GM15510 (cell line): ENCODE data around the gene SYNGR4.

Experiments used
- POLR2A ChIP-seq: IDR thresholded peaks from 3 replicates; pipeline ENCODE4 v1.6.1; 2011; ENCODE audit warnings: borderline replicate concordance; ENCODE audit not compliant: insufficient read length; ENCODE audit errors: extremely low read depth

The SYNGR4 gene

DNA sequence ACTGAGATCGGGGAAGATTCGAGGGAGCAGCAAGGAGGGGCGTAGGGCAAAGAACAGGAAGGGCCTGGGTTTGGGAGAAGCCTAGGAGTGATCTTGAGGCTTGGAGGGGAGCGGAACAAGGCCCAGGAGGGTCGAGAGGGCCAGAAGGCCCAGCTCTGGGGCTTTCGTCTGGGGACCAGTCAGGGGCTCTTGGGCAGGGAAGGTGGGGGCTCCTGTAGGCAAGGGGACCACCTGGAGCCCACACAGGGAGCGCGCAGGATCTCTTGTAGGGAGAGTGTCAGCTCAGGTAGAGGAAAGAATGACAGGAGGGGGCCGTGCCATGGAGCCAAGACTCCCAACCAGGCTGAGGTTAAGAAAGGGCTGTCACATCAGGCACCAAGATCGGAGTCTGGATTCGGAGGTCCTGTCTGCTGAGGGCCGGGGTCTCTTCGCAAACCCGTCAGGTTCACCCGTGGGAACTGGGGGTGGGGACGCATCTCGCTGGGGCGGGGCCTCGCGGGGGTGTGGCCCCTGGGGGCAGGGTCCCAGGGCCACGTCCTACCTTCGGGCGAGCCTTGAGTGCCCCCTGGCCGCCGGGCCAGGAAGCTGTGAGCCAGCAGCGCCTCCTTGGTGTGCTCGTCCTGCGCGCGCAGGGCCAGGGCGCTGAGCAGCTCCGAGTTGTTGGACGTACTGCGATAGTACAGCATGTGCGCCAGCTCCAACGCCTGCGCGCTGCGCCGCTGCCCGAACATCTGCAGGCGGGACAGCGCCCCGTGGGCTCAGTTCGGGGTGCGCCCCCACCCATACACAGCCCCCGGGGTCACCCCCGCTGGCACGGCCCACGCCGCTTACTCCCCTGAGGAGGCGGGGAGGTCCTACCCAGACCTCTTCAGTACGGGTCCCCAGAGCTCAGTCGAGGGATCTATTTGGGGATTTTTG lies 30.4 kb upstream of the SYNGR4 start:
- TF ChIP-seq POLR2A, result peak; percentile 62

GRCh38 chr19:48338253-48338755 lies 25.9 kb upstream of the SYNGR4 start:
- no peak for TF ChIP-seq POLR2A

GRCh38 chr19:48338802-48339503 lies 25.2 kb upstream of the SYNGR4 start:
- no peak for TF ChIP-seq POLR2A

DNA sequence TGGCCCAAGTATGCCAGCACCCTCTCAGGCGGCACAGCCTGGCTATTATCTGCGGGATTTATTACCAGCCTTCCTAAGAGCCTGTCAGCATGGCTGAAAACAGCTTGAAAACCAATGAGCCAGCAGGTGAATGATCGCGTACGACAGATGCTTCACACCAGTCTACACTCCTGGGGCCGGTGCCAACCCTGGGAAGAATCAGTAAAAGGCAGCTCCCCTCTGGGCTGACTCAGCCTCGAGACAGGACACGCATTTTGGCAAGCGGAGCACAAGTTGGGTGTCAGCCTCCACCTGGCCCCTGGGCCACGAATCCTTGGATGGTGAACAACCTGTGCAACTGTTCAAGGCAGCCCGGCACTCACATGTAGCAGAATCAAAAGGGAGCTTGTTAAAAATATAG lies 23.2 kb upstream of the SYNGR4 start:
- no peak for TF ChIP-seq POLR2A

DNA sequence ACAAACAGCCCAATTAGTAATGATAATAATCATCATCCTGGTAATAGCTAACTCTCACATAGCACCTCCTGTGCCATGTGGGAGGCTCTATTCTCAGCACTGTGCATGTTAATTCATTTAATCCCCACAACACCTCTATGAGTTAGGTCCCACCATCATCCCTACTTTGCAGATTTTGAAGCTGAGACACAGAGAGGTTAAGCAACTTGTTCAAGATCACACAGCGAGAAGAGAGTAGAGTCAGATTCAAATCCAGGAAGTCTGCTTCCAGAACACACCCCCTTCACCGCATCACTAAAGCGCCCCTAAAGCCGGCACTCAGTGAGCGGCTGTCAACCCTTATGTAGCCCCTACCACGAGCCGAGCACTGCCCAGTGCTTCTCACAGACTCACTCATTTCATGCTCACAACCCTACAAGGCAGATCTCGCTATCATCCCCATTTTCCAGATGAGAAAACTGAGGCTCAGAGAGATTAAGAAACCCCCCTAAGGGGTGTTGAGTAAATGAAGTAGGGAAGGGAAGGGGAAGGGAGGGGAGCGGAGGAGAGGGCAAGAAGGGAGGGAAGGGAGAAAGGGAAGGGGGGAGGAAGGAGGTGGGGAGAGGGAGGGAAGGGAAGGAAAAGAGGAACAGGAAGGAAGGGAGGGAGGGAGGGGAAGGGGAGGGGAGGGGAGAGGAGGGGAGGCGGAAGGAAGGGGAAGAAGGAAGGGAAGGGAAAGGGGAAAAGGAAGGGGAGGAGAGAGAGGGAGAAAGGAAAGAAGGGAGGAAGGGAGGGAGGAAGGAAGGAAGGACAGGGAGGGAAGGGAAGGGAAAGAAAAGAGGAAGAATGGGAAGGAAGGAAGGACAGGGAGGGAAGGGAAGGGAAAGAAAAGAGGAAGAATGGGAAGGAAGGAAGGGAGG lies 22.4 kb upstream of the SYNGR4 start:
- TF ChIP-seq POLR2A, result no peak

DNA sequence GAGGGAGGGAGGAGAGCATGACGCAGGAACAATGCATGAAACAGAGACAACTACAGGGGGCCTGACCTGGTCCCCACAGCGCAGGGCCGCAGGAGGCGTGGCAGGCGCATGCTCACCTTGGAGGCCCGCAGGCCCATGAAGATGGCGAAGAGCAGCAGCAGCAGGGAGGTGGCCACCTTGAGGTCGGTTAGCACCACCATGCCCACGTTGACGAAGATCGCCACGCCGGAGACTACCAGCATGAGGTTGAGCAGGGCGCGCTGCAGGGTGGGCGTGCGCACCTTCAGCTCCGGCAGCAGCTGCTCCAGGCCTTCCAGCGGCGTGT lies 21.8 kb upstream of the SYNGR4 start:
- no peak for TF ChIP-seq POLR2A

DNA sequence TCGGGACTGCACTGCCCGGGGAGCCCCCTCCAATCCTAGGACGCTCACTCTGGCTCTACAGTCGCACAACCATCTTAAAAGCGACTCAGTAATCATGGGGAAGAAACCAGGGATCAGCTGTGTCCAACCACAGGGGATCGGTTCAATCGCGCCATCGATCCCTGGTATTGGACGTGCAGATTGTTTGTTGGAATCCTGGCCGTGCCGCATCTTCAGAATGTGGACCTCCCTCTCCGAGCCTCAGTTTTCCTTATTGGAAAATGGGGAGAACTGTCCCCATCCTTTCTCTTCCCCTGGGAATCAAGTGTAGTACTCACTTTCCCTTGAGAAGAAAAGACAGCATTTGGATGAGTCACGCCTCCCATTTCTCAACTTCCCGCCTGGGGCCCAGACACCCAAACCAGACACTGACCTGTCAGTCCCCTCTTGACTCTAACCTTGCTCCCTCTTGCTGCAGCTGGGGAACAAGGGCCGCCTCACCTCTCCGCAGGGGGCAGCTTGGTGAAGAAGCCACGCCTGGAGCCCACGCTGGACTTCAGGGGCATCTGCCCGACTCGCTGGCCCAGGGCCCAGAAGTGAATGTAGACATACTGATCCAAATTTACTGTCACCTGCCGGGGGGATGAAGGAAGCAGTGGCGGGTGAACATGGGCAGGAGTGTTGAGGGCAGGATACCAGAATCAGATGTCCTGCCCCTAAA lies 21.2 kb upstream of the SYNGR4 start:
- TF ChIP-seq POLR2A, result no peak

DNA sequence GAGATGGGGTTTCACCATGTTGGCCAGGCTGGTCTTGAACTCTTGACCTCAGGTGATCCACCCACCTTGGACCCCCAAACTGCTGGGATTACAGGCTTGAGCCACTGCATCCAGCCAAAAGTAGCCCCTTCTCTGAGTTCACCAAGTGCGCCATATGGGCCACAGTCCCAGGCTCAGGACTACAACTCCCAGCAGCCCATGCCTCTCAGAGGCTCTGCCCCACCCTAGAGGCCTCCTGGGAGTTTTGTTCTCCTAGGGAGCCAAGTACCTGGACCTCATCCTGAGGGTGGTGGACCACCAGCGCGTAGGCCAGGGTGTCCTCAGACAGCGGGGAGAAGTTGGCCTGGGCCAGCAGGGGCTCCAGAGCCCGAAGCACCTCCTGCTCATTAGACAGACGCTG lies 19.3 kb upstream of the SYNGR4 start:
- no peak for TF ChIP-seq POLR2A

DNA sequence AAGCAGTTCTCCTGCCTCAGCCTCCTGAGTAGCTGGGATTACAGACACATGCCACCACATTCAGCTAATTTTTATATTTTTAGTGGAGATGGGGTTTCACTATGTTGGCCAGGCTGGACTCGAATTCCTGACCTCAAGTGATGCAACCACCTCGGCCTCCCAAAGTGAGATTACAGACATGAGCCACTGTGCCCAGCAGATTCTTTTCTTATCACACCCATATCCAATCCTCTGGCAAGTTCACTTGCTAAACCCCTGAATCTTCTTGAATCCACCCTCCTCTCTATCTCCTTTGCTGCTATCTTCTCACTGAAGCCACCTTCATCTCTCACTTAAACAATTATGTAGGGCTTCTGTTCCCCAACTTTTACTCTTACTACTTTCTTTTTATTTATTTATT lies 18.0 kb upstream of the SYNGR4 start:
- TF ChIP-seq POLR2A, result no peak

DNA sequence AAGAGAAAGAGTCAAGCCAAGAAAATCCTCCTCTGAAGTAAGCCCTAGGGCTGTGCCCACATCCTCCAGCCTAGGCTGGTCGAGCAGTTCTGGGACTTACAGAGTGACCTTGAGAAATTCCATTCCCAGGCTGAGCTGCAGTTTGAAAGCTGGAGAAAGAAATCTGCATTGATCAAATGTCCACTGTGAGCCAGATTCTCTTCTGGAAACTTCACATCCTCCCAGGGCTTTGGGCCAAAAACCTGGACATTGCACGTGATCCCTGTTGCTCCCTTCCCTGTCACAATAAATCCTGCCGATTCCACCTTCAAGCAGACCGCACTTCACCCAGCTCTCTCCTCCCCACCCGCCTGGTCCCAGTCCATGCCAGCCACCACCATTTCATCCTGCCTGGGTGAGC lies 16.1 kb upstream of the SYNGR4 start:
- no peak for TF ChIP-seq POLR2A

DNA sequence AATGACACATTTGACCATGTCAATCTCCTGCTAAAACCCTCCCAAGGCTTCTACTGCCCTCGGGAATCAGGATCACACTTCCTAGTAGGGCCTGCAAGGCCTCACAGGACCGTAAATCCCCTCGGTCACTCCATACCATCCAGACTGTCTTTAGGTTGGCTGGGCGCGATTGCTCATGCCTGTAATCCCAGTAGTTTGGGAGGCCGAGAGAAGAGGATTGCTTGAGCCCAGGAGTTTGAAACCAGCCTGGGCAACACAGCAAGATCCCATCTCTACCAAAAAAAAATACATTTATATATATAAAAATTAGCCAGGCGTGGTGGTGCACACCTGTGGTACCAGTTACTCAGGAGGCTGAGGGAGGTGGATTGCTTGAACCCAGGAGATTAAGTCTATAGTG lies 15.4 kb upstream of the SYNGR4 start:
- TF ChIP-seq POLR2A, result no peak

DNA sequence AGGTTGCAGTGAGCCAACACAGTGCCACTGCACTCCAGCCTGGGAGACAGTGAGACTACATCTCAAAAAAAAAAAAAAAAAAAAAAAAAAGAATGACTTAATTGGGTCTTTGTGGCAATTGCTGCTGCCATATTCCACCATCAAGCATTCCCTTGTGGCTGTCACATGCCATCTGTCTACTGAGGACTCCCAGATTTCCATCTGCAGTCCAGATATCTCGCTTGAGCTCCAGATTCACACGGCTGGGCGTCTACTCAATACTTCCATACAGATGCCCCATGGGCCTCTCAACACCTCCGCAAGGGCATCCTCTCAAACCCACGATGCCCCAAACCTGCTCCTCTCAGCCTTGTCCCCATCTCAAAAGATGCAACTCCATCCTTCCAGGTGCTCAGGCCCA lies 13.3 kb upstream of the SYNGR4 start:
- no peak for TF ChIP-seq POLR2A

DNA sequence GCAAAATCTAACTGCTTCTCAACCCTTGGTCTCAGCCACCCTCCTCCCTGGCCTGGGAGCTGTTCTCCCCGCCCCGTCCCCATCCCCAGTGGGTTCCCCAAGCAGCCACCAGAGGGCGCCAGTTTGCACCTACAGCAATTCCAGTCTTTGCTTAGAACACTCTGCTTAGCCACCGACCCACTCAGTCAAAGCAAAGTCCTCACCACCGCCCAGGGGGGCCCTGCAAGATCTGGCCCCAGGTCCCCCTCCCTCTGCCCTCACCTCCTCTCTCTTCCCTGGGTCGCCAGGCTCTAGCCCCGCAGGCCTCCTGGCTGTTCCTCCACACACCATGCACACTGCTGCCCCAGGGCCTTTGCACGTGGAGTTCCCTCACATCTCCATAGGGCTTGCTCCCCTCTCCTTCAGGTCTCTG lies 12.8 kb upstream of the SYNGR4 start:
- no peak for TF ChIP-seq POLR2A

GRCh38 chr19:48353677-48354076 lies 10.5 kb upstream of the SYNGR4 start:
- TF ChIP-seq POLR2A, result no peak
